Epithelial cell of esophagus (primary cell): Measurements from ENCODE around the gene WNK2.
"Not testable (repeated sequence)": the region's sequence is repeated elsewhere in the genome, so short reads cannot be mapped to it uniquely, and the experiment has no call there.

Experiments
- DNase-seq: peaks from one replicate; pipeline ENCODE4 v3.0.0; 2010; ENCODE audit warnings: low read depth
- H3K4me3 ChIP-seq: 2 replicates; pipeline ENCODE4 v1.5.1; 2011; ENCODE audit warnings: mild to moderate bottlenecking, low read length, control low read depth
- CTCF ChIP-seq: IDR thresholded peaks from 2 replicates; pipeline ENCODE4 v1.5.1; 2011; ENCODE audit warnings: low read depth, mild to moderate bottlenecking, low read length, control low read depth, inconsistent platforms; ENCODE audit not compliant: insufficient read depth; ENCODE audit errors: missing control alignments

The WNK2 gene

GRCh38 chr9:93361995-93362394, 178.1 kb downstream of the WNK2 start:
- TF ChIP-seq CTCF, result no peak
- no peak for DNase-seq
- no peak overlapping the region for H3K4me3 ChIP-seq

GRCh38 chr9:93364734-93365426, 180.9 kb downstream of the WNK2 start:
- no peak overlapping the region for H3K4me3 ChIP-seq
- no peak for TF ChIP-seq CTCF
- DNase-seq, result no peak

GRCh38 chr9:93365427-93366118, 181.6 kb downstream of the WNK2 start:
- TF ChIP-seq CTCF, result no peak
- no peak for DNase-seq
- H3K4me3 ChIP-seq, result no peak overlapping the region

- DNase-seq, result no peak
- no peak overlapping the region for H3K4me3 ChIP-seq
- TF ChIP-seq CTCF, result no peak
Measured at GRCh38 chr9:93366119-93366447, 182.1 kb downstream of the WNK2 start.

GRCh38 chr9:93366486-93366885, 182.5 kb downstream of the WNK2 start:
- DNase-seq, H3K4me3 ChIP-seq: not testable (repeated sequence)

GRCh38 chr9:93368437-93368836, 184.5 kb downstream of the WNK2 start:
- no peak for DNase-seq
- no peak for TF ChIP-seq CTCF
- H3K4me3 ChIP-seq, result no peak overlapping the region

- H3K4me3 ChIP-seq, result no peak overlapping the region
- no peak for DNase-seq
- no peak for TF ChIP-seq CTCF
Measured at GRCh38 chr9:93369686-93370085, 185.7 kb downstream of the WNK2 start.
